Astrocyte of the cerebellum (primary cell): ENCODE results near the gene CDC42BPB.

ENCODE experiments used
- DNase-seq: peaks from one replicate; pipeline ENCODE4 v3.0.0-alpha.2; 2011; ENCODE audit warnings: low read depth
- H3K4me3 ChIP-seq: 2 replicates; pipeline ENCODE4 v1.5.1; 2011; ENCODE audit warnings: mild to moderate bottlenecking, low read depth, low read length, moderate library complexity
- CTCF ChIP-seq: IDR thresholded peaks from 2 replicates; pipeline ENCODE4 v1.5.1; 2012; ENCODE audit warnings: low read length, low read depth, moderate library complexity, mild to moderate bottlenecking; ENCODE audit errors: missing control alignments
- in situ Hi-C: cut with HindIII; loops from 2 replicates; pipeline ENCODE4 v1.10.0; 2017; ENCODE audit warnings: low sequenced_read_pairs

CDC42BPB gene

GRCh38 chr14:102930753-102931579 is 126.4 kb downstream of the CDC42BPB start:
- in situ Hi-C loops, result no loop called here
- no peak for DNase-seq
- no peak overlapping the region for H3K4me3 ChIP-seq
- no peak for TF ChIP-seq CTCF

GRCh38 chr14:102930138-102930752 is 127.1 kb downstream of the CDC42BPB start:
- in situ Hi-C loops, result no loop called here
- no peak for TF ChIP-seq CTCF
- DNase-seq, result no peak
- no peak overlapping the region for H3K4me3 ChIP-seq

GRCh38 chr14:102929241-102930137 is 127.9 kb downstream of the CDC42BPB start:
- in situ Hi-C loops, result no loop called here
- DNase-seq, result no peak
- peak overlapping the region; percentile 3 for H3K4me3 ChIP-seq
- TF ChIP-seq CTCF, result no peak

GRCh38 chr14:102928412-102929240 is 128.7 kb downstream of the CDC42BPB start:
- in situ Hi-C loops, result no loop called here
- H3K4me3 ChIP-seq, result peak overlapping the region; percentile 30

GRCh38 chr14:102927878-102928411 is 129.4 kb downstream of the CDC42BPB start:
- DNase-seq, result no peak
- H3K4me3 ChIP-seq, result peak overlapping the region; percentile 30
- no peak for TF ChIP-seq CTCF
- in situ Hi-C loops, result no loop called here

More at GRCh38 chr14:102928412-102929240, 128.7 kb downstream of the CDC42BPB start:
- no peak for TF ChIP-seq CTCF
- DNase-seq, result no peak
